GM12891 (cell line): ENCODE results near the gene KRTDAP.
"Not testable (repeated sequence)": the region's sequence is repeated elsewhere in the genome, so short reads cannot be mapped to it uniquely, and the experiment has no call there.

Experiments used
- DNase-seq: peaks from one replicate; pipeline ENCODE4 v3.0.0; 2011; ENCODE audit warnings: low spot score; ENCODE audit not compliant: insufficient read length
- FAIRE-seq: peaks from 2 replicates; lab custom pipeline; 2011; peaks lifted over from hg19 to GRCh38; lab: Jason Lieb, UNC
- PAX5 ChIP-seq: IDR thresholded peaks from 2 replicates; pipeline ENCODE4 v1.6.1; 2011; ENCODE audit warnings: low read length, moderate library complexity, mild to moderate bottlenecking; ENCODE audit not compliant: insufficient read depth, severe bottlenecking
- POLR2A ChIP-seq: IDR thresholded peaks from 2 replicates; pipeline ENCODE4 v1.6.1; 2011; ENCODE audit warnings: low read depth, low read length, control low read depth
- POLR2AphosphoS5 ChIP-seq: IDR thresholded peaks from 2 replicates; pipeline ENCODE4 v1.6.1; 2011; ENCODE audit warnings: low read depth, low read length, control low read depth
- POU2F2 ChIP-seq: IDR thresholded peaks from 2 replicates; pipeline ENCODE4 v1.6.1; 2011; ENCODE audit warnings: low read depth, mild to moderate bottlenecking, control low read depth, low read length, moderate library complexity
- SPI1 ChIP-seq: IDR thresholded peaks from 2 replicates; pipeline ENCODE4 v1.6.1; 2011; ENCODE audit warnings: low read depth, low read length, control low read depth
- TAF1 ChIP-seq: IDR thresholded peaks from 2 replicates; pipeline ENCODE4 v1.6.1; 2011; ENCODE audit warnings: low read depth, low read length, control low read depth

Gene KRTDAP

DNA sequence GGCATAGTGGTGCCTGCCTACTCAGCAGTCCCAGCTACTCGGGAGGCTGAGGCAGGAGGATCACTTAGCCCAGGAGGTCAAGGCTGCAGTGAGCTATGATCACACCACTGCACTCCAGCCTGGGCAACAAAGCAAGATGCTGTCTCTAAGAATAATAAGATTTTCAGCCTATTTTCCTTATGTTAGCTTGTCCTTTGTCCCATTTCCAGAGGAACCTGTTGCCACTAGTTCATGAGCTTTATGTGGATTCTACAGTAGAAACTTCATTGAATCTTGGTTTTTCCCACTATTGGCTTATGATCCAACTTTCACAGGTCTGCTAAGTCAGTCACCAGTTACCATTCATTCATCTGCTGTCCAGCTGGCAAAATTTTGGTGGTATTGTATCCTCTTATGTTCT is 24.0 kb downstream of the KRTDAP start:
- TF ChIP-seq TAF1 = no peak
- TF ChIP-seq SPI1 = no peak
- TF ChIP-seq PAX5 = no peak
- TF ChIP-seq POLR2AphosphoS5 = no peak
- no peak for TF ChIP-seq POU2F2
- no peak for TF ChIP-seq POLR2A
- DNase-seq = no peak
- no peak for FAIRE-seq

DNA sequence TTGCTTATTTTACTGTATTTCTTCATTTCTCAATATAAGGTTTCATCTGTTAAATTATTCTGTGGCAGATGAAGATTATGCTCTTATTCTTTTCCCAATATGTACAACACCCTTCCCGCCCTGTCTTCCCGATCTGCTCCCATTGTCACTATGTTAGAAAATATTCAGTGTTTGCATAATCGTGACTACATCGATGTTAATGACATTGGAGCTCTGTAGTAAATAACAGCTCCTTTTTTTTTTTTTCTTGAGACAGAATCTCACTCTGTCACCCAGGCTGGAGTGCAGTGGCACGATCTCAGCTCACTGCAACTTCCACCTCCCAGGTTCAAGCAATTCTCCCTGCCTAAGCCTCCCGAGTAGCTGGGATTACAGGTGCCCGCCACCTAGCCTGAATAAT is 27.3 kb downstream of the KRTDAP start:
- not testable (repeated sequence) for DNase-seq, FAIRE-seq

DNA sequence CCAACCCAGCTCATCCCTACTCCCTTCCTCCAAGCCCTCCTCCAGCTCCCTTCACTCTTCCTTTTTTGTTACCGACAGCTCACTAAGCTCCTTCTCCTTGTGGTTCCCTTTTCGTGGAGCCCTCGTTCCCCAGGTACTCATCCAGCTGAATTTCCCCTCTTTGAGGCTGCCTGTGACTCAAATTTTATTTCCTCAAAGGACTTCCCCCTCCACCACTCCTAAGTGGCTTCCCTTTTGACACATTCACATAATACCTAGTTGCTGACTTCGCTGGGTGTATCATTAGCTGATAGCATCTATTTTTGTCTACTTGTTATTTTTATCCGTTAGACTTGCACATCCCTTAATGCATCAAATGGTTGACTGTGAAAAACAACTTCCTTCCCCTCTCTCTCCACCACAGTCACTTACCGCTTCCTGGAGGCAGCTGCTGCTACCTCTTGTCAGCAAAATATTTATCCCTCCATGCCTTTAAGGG is 27.7 kb downstream of the KRTDAP start:
- peak; percentile 97 for FAIRE-seq
- peak; percentile 53 for DNase-seq
- TF ChIP-seq POLR2A (no peak), SPI1 (peak; percentile 74)

DNA sequence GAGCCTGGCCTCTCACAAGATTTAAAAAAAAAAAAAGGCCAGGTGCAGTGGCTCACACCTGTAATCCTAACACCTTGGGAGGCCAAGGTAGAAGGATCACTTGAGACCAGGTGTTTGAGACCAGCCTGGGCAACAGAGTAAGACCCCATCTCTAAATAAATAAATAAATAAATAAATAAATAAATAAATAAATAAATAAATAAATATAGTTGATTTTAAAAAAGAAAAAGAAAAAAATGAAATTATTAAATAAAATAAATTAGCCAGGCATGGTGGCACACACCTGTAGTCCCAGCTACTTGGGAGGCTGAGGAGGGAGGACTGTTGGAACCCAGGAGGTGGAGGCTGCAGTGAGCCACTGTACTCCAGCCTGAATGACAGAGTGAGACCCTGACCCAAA is 28.5 kb downstream of the KRTDAP start:
- FAIRE-seq, DNase-seq: not testable (repeated sequence)

DNA sequence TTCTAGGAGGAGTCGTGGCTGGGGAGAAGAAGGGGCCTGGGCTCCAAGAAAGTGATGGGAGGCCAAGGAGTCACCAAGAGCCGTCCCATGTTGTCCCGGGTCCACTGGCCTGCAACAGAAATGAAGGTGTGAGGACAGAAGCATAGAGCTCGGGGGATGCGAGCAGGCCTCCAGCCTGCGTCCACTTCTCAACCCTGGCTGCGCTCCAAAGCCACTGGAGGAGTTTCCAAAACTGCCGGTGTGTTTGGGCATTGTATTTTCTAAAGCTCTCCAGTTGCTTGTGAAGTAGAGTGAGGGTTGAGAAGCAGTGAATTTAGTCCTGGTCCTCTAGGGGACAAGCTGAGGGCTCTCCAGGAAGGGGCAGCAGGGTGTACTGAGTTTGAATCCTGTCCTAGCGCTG is 29.2 kb downstream of the KRTDAP start:
- TF ChIP-seq TAF1 (no peak), POLR2AphosphoS5 (no peak), SPI1 (no peak), POU2F2 (no peak), PAX5 (no peak), POLR2A (no peak)
- no peak for DNase-seq
- FAIRE-seq = no peak

DNA sequence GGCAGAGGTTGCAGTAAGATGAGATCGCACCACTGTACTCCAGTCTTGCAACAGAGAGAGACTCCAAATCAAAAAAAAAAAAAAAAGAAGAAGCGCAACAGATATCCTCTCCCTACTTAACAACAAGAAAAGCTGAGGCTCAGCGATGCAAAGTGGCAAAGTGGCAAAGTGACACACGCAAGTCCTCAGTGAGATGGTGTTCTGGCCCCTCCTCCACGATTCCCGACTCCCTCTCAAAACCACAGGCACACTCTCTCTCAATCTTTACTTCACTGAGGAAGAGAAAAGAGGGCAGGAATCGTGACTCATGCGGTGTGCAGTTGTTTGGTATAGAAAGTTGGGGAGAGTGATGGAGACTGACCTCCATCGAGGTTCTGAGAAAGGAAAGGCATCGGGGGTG is 29.7 kb downstream of the KRTDAP start:
- TF ChIP-seq SPI1 (peak; percentile 16; the same call in 1 of the 2 replicates), POLR2A (no peak)
- no peak for DNase-seq
- FAIRE-seq = peak; percentile 74

DNA sequence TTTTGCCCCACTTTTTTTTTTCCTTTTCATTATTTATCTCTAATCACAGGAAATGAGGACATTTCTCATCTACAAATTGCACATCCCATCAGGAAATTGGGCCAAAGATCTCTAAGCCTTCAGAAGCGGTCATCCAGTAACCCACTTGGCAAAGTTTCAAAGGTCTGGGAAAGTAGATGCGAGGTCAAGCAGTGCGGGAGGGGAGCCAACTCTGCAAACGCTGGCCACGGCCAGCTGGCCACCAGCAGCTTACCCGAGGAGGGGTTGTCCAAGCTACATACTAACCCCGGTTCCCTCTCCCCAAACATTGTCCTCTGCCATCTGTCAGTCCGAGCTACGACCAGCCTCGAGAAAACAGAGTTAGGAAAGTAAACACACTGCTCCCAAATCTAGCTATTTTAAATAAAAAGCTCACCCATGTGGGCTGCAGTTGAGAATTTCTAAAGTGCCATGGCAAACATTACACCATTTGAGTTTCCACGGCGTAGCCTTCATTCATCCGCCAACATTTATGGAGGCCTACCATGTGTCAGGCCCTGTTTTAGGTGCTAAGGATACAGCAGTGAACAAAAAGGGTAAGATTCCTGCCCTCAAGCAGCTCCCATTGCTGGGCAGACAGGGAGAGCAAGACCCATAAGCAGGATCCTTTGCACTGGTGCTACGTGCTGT is 30.7 kb downstream of the KRTDAP start:
- DNase-seq (no peak), FAIRE-seq (peak; percentile 78)
- no peak for TF ChIP-seq POLR2A
- TF ChIP-seq POU2F2 = no peak
- no peak for TF ChIP-seq POLR2AphosphoS5
- TF ChIP-seq PAX5 = no peak
- no peak for TF ChIP-seq TAF1
- no peak for TF ChIP-seq SPI1

DNA sequence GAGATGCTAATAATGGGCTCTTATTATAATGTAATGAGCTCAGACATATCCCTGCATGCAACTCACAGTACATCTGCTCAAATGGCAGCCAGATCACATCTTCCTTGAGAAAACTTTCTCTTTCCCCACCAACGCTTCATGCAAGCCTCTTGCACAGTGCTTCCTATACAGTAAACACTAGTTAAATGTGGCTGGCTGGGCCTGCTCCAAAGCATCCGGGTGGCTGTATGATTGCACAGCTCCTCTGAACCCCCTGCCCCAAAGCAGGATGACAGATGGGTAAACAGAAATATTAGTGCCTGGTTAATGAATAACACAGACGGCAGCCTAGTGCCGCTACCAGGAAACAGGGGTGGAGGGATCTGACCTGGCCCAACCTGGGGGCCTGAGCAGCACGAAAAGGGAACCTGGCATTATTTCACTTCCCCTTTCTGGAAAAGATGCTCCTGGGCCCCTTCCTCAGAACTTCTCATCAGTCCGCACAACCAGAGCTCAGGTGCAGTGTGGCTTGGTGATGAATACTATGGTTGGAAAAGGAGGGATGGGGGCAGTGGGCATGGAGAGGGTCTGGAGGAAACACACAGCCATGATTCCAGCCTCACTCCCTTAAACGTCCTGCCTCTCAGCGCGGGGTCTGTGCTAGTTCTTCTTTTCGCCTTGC is 31.4 kb downstream of the KRTDAP start:
- DNase-seq (no peak), FAIRE-seq (peak; percentile 86)
- no peak for TF ChIP-seq POU2F2
- peak; percentile 100 for TF ChIP-seq SPI1
- TF ChIP-seq PAX5 = no peak
- TF ChIP-seq POLR2A = no peak
- TF ChIP-seq TAF1 = no peak
- no peak for TF ChIP-seq POLR2AphosphoS5

DNA sequence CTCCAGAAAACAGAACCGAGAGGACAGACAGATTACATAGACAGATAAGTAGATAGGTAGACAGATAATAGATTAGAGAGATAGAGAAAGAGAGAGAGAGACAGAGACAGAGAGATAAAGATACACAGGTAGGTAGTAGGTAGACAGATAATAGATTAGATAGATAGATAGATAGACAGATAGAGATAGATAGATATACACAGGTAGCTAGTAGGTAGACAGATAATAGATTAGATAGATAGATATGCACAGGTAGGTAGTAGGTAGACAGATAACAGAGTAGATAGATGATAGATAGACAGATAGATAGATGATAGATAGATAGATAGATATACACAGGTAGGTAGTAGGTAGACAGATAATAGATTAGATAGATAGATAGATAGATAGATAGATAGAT is 32.1 kb downstream of the KRTDAP start:
- no peak for TF ChIP-seq POU2F2
- TF ChIP-seq TAF1 = no peak
- no peak for TF ChIP-seq POLR2AphosphoS5
- TF ChIP-seq POLR2A = no peak
- TF ChIP-seq SPI1 = no peak
- TF ChIP-seq PAX5 = no peak
- DNase-seq (no peak), FAIRE-seq (no peak)

DNA sequence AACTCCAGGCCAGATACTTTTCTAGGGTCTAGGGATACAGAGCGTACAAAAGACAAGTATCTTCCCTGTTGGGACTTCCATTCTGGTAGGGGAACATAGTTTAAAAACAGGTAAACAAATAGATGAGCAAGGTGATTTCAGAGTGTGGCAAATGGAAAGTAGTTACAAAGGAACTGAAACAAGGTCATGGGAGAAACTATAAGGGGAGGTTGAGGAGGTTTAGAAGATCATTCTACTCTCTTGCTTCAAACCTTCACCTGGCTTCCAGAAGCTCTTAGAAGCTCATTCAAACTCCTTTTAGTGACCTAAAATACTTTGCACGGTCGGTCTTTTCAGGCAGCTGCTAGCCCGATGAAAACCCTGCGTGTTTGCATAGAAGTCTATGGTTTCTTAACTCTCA is 33.1 kb downstream of the KRTDAP start:
- TF ChIP-seq POU2F2 (0 out of 2 replicates have a peak, but pooled peaks have one; percentile 39), POLR2AphosphoS5 (peak; percentile 48; the same call in 1 of the 2 replicates), SPI1 (peak; percentile 97), PAX5 (no peak), TAF1 (peak; percentile 54; the same call in 1 of the 2 replicates), POLR2A (peak; percentile 69; the same call in 1 of the 2 replicates)
- DNase-seq (no peak), FAIRE-seq (peak; percentile 85)
